ENCODE measurements around the gene CTF1.
"Not testable (repeated sequence)": the region's sequence is repeated elsewhere in the genome, so short reads cannot be mapped to it uniquely, and the experiment has no call there.

Gene CTF1

DNA sequence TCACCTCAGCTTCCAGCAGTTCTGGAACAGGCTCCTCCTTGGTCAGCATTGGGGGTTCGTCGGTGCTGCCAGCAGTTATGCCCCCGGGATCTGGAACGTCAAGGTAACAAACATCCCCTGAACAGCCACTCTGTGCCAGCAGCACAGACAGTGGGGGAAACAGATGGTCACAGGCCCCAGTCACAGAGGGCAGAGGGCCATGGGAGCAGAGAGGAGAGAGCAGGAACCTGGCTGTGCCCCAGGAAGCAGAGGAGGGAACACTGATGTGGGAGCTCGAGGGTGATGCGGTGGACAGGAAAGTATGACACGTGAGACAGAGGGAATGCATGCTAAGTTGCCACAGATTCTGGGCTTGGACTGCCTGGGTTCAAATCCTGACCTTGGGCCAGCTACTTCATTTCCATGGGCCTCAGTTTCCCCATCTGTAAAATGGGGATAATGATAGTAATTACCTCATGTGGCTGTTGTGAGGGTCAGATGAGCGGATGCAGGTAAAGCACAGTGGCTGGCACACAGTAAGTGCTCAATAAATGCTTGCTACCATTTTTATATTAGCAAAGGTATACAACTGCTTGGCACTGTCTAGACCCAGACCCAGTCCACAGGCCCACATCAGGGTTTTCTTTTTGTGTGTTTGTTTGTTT is 7.4 kb upstream of the CTF1 start:
- no peak for DNase-seq

DNA sequence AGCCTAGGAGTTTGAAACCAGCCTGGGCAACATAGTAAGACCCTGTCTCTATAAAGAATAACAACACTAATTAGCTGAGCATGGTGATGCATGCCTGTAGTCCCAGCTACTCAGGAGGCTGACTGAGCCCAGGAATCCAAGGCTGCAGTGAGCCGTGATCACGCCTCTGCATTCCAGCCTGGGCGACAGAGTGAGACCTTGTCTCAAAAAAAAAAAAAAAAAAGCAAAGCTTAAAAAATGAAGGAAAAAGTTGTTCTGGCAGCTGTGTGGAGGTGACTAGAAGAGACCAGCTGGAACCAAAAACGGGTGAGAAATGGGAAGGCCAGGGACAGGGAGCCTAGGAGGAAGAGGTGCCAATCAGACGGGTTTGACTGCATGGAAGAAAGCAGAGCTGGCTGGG is 6.7 kb upstream of the CTF1 start:
- no peak for DNase-seq

DNA sequence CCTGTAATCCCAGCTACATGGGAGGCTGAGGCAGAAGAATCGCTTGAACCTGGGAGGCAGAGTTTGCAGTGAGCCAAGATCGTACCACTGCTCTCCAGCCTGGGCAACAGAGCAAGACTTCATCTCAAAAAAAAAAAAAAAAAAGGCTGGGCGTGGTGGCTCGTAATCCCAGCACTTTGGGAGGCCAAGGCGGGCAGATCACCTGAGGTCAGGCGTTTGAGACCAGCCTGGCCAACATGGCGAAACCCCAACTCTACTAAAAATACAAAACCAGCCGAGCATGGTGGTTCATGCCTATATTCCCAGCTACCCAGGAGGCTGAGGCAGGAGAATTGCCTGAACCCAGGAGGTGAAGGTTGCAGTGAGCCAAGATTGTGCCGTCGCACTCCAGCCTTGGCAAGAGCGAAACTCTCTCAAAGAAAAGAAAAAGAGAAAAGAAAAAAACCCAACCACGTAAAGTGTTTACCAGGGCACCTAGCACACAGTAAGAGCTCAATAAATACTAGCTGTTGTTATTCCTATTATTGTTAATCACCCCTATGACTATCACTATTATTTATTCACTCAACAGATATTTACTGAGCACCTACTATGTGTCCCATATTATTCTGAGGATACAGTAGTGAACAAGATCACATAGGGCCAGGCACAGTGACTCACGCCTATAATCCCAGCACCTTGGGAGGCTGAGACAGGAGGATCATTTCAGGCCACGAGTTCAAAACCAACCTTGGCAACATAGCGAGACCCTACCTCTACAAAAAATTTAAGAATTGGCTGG is 5.2 kb upstream of the CTF1 start:
- not testable (repeated sequence) for DNase-seq

GRCh38 chr16:30892670-30893416 is 3.6 kb upstream of the CTF1 start:
- no peak for DNase-seq

GRCh38 chr16:30893417-30893743 is 3.0 kb upstream of the CTF1 start:
- peak in 1 of 5 donors; percentile 32 for DNase-seq

- DNase-seq = peak; percentile 69 to 83 (median 73)
These were observed 2.5 kb upstream of the CTF1 start, which contains the start of gene BCL7C for GRCh38 chr16:30893744-30894539. Gene BCL7C, minus strand, starts transcription at chr16:30894077. Its CDS starts 133 bp downstream, at chr16:30893944.

DNA sequence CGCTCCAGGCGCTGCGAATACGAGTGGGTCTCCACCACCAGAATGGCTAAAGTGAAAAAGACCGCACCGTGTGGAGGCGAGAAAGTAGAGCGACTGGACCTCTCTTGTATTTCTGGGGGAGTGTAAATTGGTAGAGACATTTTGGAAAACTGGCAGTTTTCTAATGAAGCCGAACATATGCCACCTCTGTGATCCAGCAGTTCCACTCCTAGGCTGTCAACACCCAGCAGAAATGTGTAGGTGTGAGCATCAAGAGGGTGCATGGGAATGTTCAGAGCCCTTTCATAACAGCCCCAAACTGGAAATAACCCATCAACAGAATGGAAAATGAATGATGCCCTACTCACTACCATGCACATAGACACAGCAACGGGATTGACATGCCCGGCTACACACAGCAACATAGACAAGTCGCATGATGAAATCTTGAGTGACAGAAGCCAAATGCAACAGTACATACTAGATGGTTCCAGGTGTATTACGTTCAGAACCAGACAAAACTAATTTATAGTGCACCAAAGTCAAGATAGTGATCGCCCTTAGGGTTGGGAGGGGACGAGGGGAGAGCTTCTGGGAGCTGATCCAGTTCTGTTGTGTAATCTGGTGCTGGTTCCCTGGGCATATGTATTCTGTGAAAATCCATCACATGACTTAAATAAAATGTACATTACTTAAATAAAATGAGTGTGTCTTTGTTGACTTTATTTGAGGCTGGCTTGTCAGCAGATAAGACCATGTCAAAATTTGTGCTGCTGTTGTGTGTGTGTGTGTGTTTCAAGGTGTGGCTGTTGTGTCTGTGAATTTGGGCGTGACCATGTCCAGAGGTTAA is 1.7 kb upstream of the CTF1 start:
- no peak for DNase-seq

- DNase-seq = no peak
These were observed 670 bp upstream of the CTF1 start for GRCh38 chr16:30895627-30896260.

- peak; percentile 63 to 87 (median 70) for DNase-seq
These were observed 697 bp downstream of the CTF1 start for GRCh38 chr16:30896889-30897733.

- no peak for DNase-seq
These were observed 3.4 kb downstream of the CTF1 start for GRCh38 chr16:30899794-30900193.

DNA sequence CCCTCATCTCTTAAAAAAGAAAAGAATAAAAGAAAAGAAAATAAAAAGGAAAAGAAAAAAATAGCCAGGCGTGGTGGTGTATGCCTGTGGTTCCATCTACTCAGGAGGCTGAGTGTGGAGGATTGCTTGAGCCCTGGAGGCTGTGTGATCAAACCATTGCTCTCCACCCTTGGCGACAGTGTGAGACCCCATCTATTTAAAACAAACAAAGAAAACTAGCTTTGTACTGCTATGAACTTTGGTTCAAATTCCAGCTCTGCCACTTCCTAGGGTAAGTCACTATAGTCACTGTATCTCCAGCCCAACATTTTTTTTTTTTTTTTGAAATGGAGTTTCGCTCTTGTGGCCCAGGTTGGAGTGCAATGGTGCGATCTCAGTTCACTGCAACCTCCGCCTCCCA is 4.2 kb downstream of the CTF1 start:
- no peak for DNase-seq

GRCh38 chr16:30901201-30902028 is 5.0 kb downstream of the CTF1 start:
- DNase-seq = peak in 1 of 5 donors; percentile 37

DNA sequence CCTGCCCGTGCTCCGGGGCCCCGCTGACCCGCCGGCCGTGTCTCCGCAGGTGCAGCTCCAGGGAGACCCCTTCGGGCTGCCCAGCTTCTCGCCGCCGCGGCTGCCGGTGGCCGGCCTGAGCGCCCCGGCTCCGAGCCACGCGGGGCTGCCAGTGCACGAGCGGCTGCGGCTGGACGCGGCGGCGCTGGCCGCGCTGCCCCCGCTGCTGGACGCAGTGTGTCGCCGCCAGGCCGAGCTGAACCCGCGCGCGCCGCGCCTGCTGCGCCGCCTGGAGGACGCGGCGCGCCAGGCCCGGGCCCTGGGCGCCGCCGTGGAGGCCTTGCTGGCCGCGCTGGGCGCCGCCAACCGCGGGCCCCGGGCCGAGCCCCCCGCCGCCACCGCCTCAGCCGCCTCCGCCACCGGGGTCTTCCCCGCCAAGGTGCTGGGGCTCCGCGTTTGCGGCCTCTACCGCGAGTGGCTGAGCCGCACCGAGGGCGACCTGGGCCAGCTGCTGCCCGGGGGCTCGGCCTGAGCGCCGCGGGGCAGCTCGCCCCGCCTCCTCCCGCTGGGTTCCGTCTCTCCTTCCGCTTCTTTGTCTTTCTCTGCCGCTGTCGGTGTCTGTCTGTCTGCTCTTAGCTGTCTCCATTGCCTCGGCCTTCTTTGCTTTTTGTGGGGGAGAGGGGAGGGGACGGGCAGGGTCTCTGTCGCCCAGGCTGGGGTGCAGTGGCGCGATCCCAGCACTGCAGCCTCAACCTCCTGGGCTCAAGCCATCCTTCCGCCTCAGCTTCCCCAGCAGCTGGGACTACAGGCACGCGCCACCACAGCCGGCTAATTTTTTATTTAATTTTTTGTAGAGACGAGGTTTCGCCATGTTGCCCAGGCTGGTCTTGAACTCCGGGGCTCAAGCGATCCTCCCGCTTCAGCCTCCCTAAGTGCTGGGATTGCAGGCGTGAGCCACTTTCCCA is 5.9 kb downstream of the CTF1 start:
- peak in 3 of 5 donors; percentile 32 to 63 (median 51) for DNase-seq

- peak in 1 of 5 donors; percentile 45 for DNase-seq
These were observed 6.6 kb downstream of the CTF1 start for GRCh38 chr16:30903002-30903401.

GRCh38 chr16:30903596-30903995 is 7.2 kb downstream of the CTF1 start:
- peak in 1 of 5 donors; percentile 40 for DNase-seq

GRCh38 chr16:30904114-30904780 is 7.8 kb downstream of the CTF1 start:
- peak in 1 of 5 donors; percentile 21 for DNase-seq

- DNase-seq = no peak
These were observed 10.7 kb downstream of the CTF1 start for GRCh38 chr16:30907064-30907463.
